T-helper 2 cell (primary cell): ENCODE measurements around the gene LCA5L.
"Not testable (repeated sequence)": the region's sequence is repeated elsewhere in the genome, so short reads cannot be mapped to it uniquely, and the experiment has no call there.

Experiments
- DNase-seq, 5 experiments: peaks; one replicate each; pipeline versions ENCODE4 v3.0.0 to v3.0.0-alpha.2; 2012 to 2022

The LCA5L gene

GRCh38 chr21:39451332-39452206 is 6.0 kb upstream of the LCA5L start, which contains the start of gene SH3BGR:
SH3BGR (plus strand) TSS chr21:39451970; CDS start chr21:39452097, 127 bp downstream.
- no peak for DNase-seq

GRCh38 chr21:39447264-39447663 is 1.7 kb upstream of the LCA5L start:
- DNase-seq, result no peak

GRCh38 chr21:39444421-39445180 is 977 bp downstream of the LCA5L start:
- no peak for DNase-seq

- peak in 2 of 5 experiments; percentile 14 to 64 for DNase-seq
Observed at GRCh38 chr21:39441502-39442475, 3.8 kb downstream of the LCA5L start.

GRCh38 chr21:39439232-39439631 is 6.3 kb downstream of the LCA5L start:
- DNase-seq, result no peak

- DNase-seq, result no peak
Observed at GRCh38 chr21:39434950-39435349, 10.6 kb downstream of the LCA5L start.

GRCh38 chr21:39430954-39431353 is 14.6 kb downstream of the LCA5L start:
- no peak for DNase-seq

GRCh38 chr21:39430457-39430856 is 15.1 kb downstream of the LCA5L start:
- no peak for DNase-seq

- no peak for DNase-seq
Observed at GRCh38 chr21:39430016-39430415, 15.6 kb downstream of the LCA5L start.

GRCh38 chr21:39429445-39429844 is 16.1 kb downstream of the LCA5L start:
- no peak for DNase-seq

GRCh38 chr21:39422527-39423241 is 22.9 kb downstream of the LCA5L start:
- no peak for DNase-seq

GRCh38 chr21:39419204-39419603 is 26.4 kb downstream of the LCA5L start:
- DNase-seq, result not testable (repeated sequence)

GRCh38 chr21:39406065-39406464 is 39.5 kb downstream of the LCA5L start:
- DNase-seq, result no peak

- DNase-seq, result no peak
Observed at GRCh38 chr21:39400173-39400572, 45.4 kb downstream of the LCA5L start.

GRCh38 chr21:39397646-39398385 is 47.8 kb downstream of the LCA5L start:
- no peak for DNase-seq

- DNase-seq, result no peak
Observed at GRCh38 chr21:39392981-39393380, 52.6 kb downstream of the LCA5L start.

GRCh38 chr21:39390212-39390765 is 55.3 kb downstream of the LCA5L start:
- DNase-seq, result no peak

GRCh38 chr21:39388811-39389155 is 56.8 kb downstream of the LCA5L start:
- DNase-seq, result no peak

GRCh38 chr21:39388038-39388810 is 57.4 kb downstream of the LCA5L start:
- peak; percentile 71 to 90 (median 83) for DNase-seq

GRCh38 chr21:39387461-39388037 is 58.0 kb downstream of the LCA5L start:
- DNase-seq, result peak; percentile 83 to 91 (median 87)
